ENCODE results near the gene TAF4.
"Not testable (repeated sequence)": the region's sequence is repeated elsewhere in the genome, so short reads cannot be mapped to it uniquely, and the experiment has no call there.

The TAF4 gene

GRCh38 chr20:61972636-61973508 lies 92.8 kb downstream of the TAF4 start:
- Histone ChIP-seq H3K9me3 (ENCODE audit: control insufficient read depth, insufficient read depth, low read length) (no peaks in the 10 kb centered on the region), H3K4me3 (ENCODE audit: low read length) (no peak overlapping the region), H3K36me3 (ENCODE audit: control insufficient read depth, insufficient read depth, low read length) (peaks cover 11% of the 10 kb centered on the region), H3K4me1 (ENCODE audit: control insufficient read depth, insufficient read depth, low read length) (peaks cover 3% of the 10 kb centered on the region; the same call in 1 of the 2 replicates), H3K27me3 (ENCODE audit: control insufficient read depth, insufficient read depth, low read length) (no peaks in the 10 kb centered on the region), H3K27ac (ENCODE audit: low read length) (no peak overlapping the region)
- no CpG with 5 or more reads among the region's 27 CpGs for WGBS (ENCODE audit: insufficient coverage, insufficient read length)
- DNase-seq (ENCODE audit: low read depth, low spot score), result no peak

GRCh38 chr20:61971595-61971994 lies 94.1 kb downstream of the TAF4 start:
- no CpG with 5 or more reads among the region's 13 CpGs for WGBS (ENCODE audit: insufficient coverage, insufficient read length)
- H3K36me3 ChIP-seq (ENCODE audit: control insufficient read depth, insufficient read depth, low read length), result peaks cover 10% of the 10 kb centered on the region
- H3K27ac ChIP-seq (ENCODE audit: low read length); H3K9me3 ChIP-seq (ENCODE audit: control insufficient read depth, insufficient read depth, low read length); H3K4me3 ChIP-seq (ENCODE audit: low read length); H3K4me1 ChIP-seq (ENCODE audit: control insufficient read depth, insufficient read depth, low read length); H3K27me3 ChIP-seq (ENCODE audit: control insufficient read depth, insufficient read depth, low read length); DNase-seq (ENCODE audit: low read depth, low spot score): not testable (repeated sequence)

GRCh38 chr20:61970357-61970756 lies 95.3 kb downstream of the TAF4 start:
- Histone ChIP-seq H3K36me3 (ENCODE audit: control insufficient read depth, insufficient read depth, low read length) (peaks cover 7% of the 10 kb centered on the region), H3K4me1 (ENCODE audit: control insufficient read depth, insufficient read depth, low read length) (peaks cover 5% of the 10 kb centered on the region; the same call in 1 of the 2 replicates), H3K27ac (ENCODE audit: low read length) (no peak overlapping the region), H3K4me3 (ENCODE audit: low read length) (no peak overlapping the region), H3K9me3 (ENCODE audit: control insufficient read depth, insufficient read depth, low read length) (no peaks in the 10 kb centered on the region), H3K27me3 (ENCODE audit: control insufficient read depth, insufficient read depth, low read length) (no peaks in the 10 kb centered on the region)
- no peak for DNase-seq (ENCODE audit: low read depth, low spot score)
- no CpG with 5 or more reads among the region's 14 CpGs for WGBS (ENCODE audit: insufficient coverage, insufficient read length)

GRCh38 chr20:61969806-61970205 lies 95.9 kb downstream of the TAF4 start:
- peaks cover 5% of the 10 kb centered on the region; the same call in 1 of the 2 replicates for H3K4me1 ChIP-seq (ENCODE audit: control insufficient read depth, insufficient read depth, low read length)
- no peaks in the 10 kb centered on the region for H3K9me3 ChIP-seq (ENCODE audit: control insufficient read depth, insufficient read depth, low read length)
- no peak overlapping the region for H3K4me3 ChIP-seq (ENCODE audit: low read length)
- WGBS (ENCODE audit: insufficient coverage, insufficient read length), result no CpG with 5 or more reads among the region's 27 CpGs
- H3K36me3 ChIP-seq (ENCODE audit: control insufficient read depth, insufficient read depth, low read length), result peaks cover 7% of the 10 kb centered on the region
- H3K27ac ChIP-seq (ENCODE audit: low read length), result no peak overlapping the region
- no peak for DNase-seq (ENCODE audit: low read depth, low spot score)
- H3K27me3 ChIP-seq (ENCODE audit: control insufficient read depth, insufficient read depth, low read length), result no peaks in the 10 kb centered on the region

GRCh38 chr20:61968932-61969331 lies 96.7 kb downstream of the TAF4 start:
- Histone ChIP-seq H3K27ac (ENCODE audit: low read length) (no peak overlapping the region), H3K4me3 (ENCODE audit: low read length) (no peak overlapping the region), H3K36me3 (ENCODE audit: control insufficient read depth, insufficient read depth, low read length) (peaks cover 2% of the 10 kb centered on the region), H3K4me1 (ENCODE audit: control insufficient read depth, insufficient read depth, low read length) (peaks cover 5% of the 10 kb centered on the region; the same call in 1 of the 2 replicates), H3K9me3 (ENCODE audit: control insufficient read depth, insufficient read depth, low read length) (no peaks in the 10 kb centered on the region), H3K27me3 (ENCODE audit: control insufficient read depth, insufficient read depth, low read length) (no peaks in the 10 kb centered on the region)
- WGBS (ENCODE audit: insufficient coverage, insufficient read length), result no CpG with 5 or more reads among the region's 11 CpGs
- no peak for DNase-seq (ENCODE audit: low read depth, low spot score)

GRCh38 chr20:61968036-61968810 lies 97.5 kb downstream of the TAF4 start:
- no peak for DNase-seq (ENCODE audit: low read depth, low spot score)
- WGBS (ENCODE audit: insufficient coverage, insufficient read length), result no CpG with 5 or more reads among the region's 22 CpGs
- H3K27me3 ChIP-seq (ENCODE audit: control insufficient read depth, insufficient read depth, low read length), result no peaks in the 10 kb centered on the region
- H3K4me1 ChIP-seq (ENCODE audit: control insufficient read depth, insufficient read depth, low read length), result peaks cover 5% of the 10 kb centered on the region; the same call in 1 of the 2 replicates
- H3K4me3 ChIP-seq (ENCODE audit: low read length), result no peak overlapping the region
- no peaks in the 10 kb centered on the region for H3K9me3 ChIP-seq (ENCODE audit: control insufficient read depth, insufficient read depth, low read length)
- no peaks in the 10 kb centered on the region; the same call in 1 of the 2 replicates for H3K36me3 ChIP-seq (ENCODE audit: control insufficient read depth, insufficient read depth, low read length)
- no peak overlapping the region for H3K27ac ChIP-seq (ENCODE audit: low read length)

- Histone ChIP-seq H3K27ac (ENCODE audit: low read length) (no peak overlapping the region), H3K4me3 (ENCODE audit: low read length) (no peak overlapping the region), H3K4me1 (ENCODE audit: control insufficient read depth, insufficient read depth, low read length) (peaks cover 5% of the 10 kb centered on the region; the same call in 1 of the 2 replicates), H3K9me3 (ENCODE audit: control insufficient read depth, insufficient read depth, low read length) (no peaks in the 10 kb centered on the region), H3K27me3 (ENCODE audit: control insufficient read depth, insufficient read depth, low read length) (no peaks in the 10 kb centered on the region), H3K36me3 (ENCODE audit: control insufficient read depth, insufficient read depth, low read length) (no peaks in the 10 kb centered on the region; the same call in 1 of the 2 replicates)
- WGBS (ENCODE audit: insufficient coverage, insufficient read length), result 73% methylated on average over 2 of the region's 7 CpGs
- no peak for DNase-seq (ENCODE audit: low read depth, low spot score)
Observed at GRCh38 chr20:61967300-61967699, 98.4 kb downstream of the TAF4 start.

- no CpG with 5 or more reads among the region's 25 CpGs for WGBS (ENCODE audit: insufficient coverage, insufficient read length)
- H3K4me1 ChIP-seq (ENCODE audit: control insufficient read depth, insufficient read depth, low read length), result peaks cover 5% of the 10 kb centered on the region; the same call in 1 of the 2 replicates
- H3K4me3 ChIP-seq (ENCODE audit: low read length), result no peak overlapping the region
Observed at GRCh38 chr20:61966492-61967244, 99.0 kb downstream of the TAF4 start.

GRCh38 chr20:61965606-61966491 lies 99.8 kb downstream of the TAF4 start:
- Histone ChIP-seq H3K4me1 (ENCODE audit: control insufficient read depth, insufficient read depth, low read length) (peaks cover 5% of the 10 kb centered on the region; the same call in 1 of the 2 replicates), H3K36me3 (ENCODE audit: control insufficient read depth, insufficient read depth, low read length) (no peaks in the 10 kb centered on the region; the same call in 1 of the 2 replicates), H3K27ac (ENCODE audit: low read length) (no peak overlapping the region), H3K4me3 (ENCODE audit: low read length) (peak overlapping the region; percentile 23; the same call in 1 of the 2 replicates), H3K9me3 (ENCODE audit: control insufficient read depth, insufficient read depth, low read length) (no peaks in the 10 kb centered on the region), H3K27me3 (ENCODE audit: control insufficient read depth, insufficient read depth, low read length) (no peaks in the 10 kb centered on the region)
- no CpG with 5 or more reads among the region's 49 CpGs for WGBS (ENCODE audit: insufficient coverage, insufficient read length)
- no peak for DNase-seq (ENCODE audit: low read depth, low spot score)

More at GRCh38 chr20:61966492-61967244, 99.0 kb downstream of the TAF4 start:
- DNase-seq (ENCODE audit: low read depth, low spot score), result no peak
- no peaks in the 10 kb centered on the region; the same call in 1 of the 2 replicates for H3K36me3 ChIP-seq (ENCODE audit: control insufficient read depth, insufficient read depth, low read length)
- H3K27me3 ChIP-seq (ENCODE audit: control insufficient read depth, insufficient read depth, low read length), result no peaks in the 10 kb centered on the region
- no peaks in the 10 kb centered on the region for H3K9me3 ChIP-seq (ENCODE audit: control insufficient read depth, insufficient read depth, low read length)
- no peak overlapping the region for H3K27ac ChIP-seq (ENCODE audit: low read length)

Measured in iPS DF 6.9 (cell line).